ENCODE measurements around the gene RTN4RL1.

- no peak for TF ChIP-seq CTCF (IDR thresholded peaks at IDR 0.05; ENCODE audit: low read depth, low read length, poor library complexity, severe bottlenecking)
- no peak for TF ChIP-seq EZH2phosphoT487 (IDR thresholded peaks at IDR 0.05; ENCODE audit: borderline replicate concordance, low read length)
Observed at GRCh38 chr17:2043785-2044184, 18.7 kb upstream of the RTN4RL1 start.
